MCF 10A (cell line): ENCODE data around the gene SLC49A3. TPM values are rescaled to one million over a fixed set of nuclear protein-coding genes. Genes with fewer than 3 reads are reported as not detected.
"Not testable (repeated sequence)": the region's sequence is repeated elsewhere in the genome, so short reads cannot be mapped to it uniquely, and the experiment has no call there.

Source experiments
- BruUV-seq: library from RNA; stranded (reverse); fragments of 400-500 nt; replicated peaks from 2 replicates; lab custom pipeline; 2021; lab: Mats Ljungman, UMichigan
- CTCF ChIA-PET: fragments of 300-600 bp; sonication (Branson Sonifier 250); formaldehyde crosslinking; extraction: SDS; loops from one replicate; lab custom pipeline; 2021; ENCODE audit warnings: antibody characterized with exemption, inconsistent platforms; lab: Yijun Ruan, JAX
- POLR2A ChIA-PET: fragments of 300-600, 350-650 bp; sonication (Branson Sonifier 250); formaldehyde crosslinking; extraction: SDS; loops from one replicate; lab custom pipeline; 2020; ENCODE audit warnings: antibody characterized with exemption, inconsistent platforms; lab: Yijun Ruan, JAX
- DNase-seq: peaks from one replicate; pipeline ENCODE4 v3.0.0-alpha.2; 2018; ENCODE audit not compliant: unreplicated experiment
- H3K27ac Mint-ChIP-seq: one replicate; pipeline ENCODE4 v1.8.0; 2022; ENCODE audit warnings: mild to moderate bottlenecking, low read depth, mixed read lengths; ENCODE audit not compliant: unreplicated experiment
- H3K27me3 Mint-ChIP-seq: one replicate; pipeline ENCODE4 v1.8.0; 2022; ENCODE audit warnings: mixed read lengths; ENCODE audit not compliant: insufficient read depth, unreplicated experiment
- H3K36me3 Mint-ChIP-seq: one replicate; pipeline ENCODE4 v1.8.0; 2022; ENCODE audit warnings: mild to moderate bottlenecking, moderate library complexity, mixed read lengths; ENCODE audit not compliant: insufficient read depth, unreplicated experiment
- H3K4me1 Mint-ChIP-seq: one replicate; pipeline ENCODE4 v1.8.0; 2022; ENCODE audit warnings: mixed read lengths; ENCODE audit not compliant: insufficient read depth, unreplicated experiment
- H3K4me3 Mint-ChIP-seq: one replicate; pipeline ENCODE4 v1.8.0; 2022; ENCODE audit warnings: mild to moderate bottlenecking, moderate library complexity, mixed read lengths; ENCODE audit not compliant: unreplicated experiment
- H3K9me3 Mint-ChIP-seq: one replicate; pipeline ENCODE4 v1.8.0; 2022; ENCODE audit warnings: mixed read lengths; ENCODE audit not compliant: unreplicated experiment
- intact Hi-C: fragments of 100-400 bp; cut with micrococcal nuclease; formaldehyde crosslinking; loops from 2 replicates; pipeline ENCODE4 v1.14.1; 2022
- total RNA-seq: library from RNA; stranded (reverse); gene quantifications from 2 replicates; pipeline ENCODE4 v1.2.3, GENCODE V29; 2022
- TF ChIP-seq, protein P1 (sequence below): fragments of 200-600 bp; IDR thresholded peaks from one replicate; pipeline ENCODE4 v1.8.0; 2022; ENCODE audit warnings: antibody characterized with exemption, mild to moderate bottlenecking; ENCODE audit not compliant: unreplicated experiment

The SLC49A3 gene
- total RNA-seq, 1 experiment from 2014 or later, result not detected

DNA sequence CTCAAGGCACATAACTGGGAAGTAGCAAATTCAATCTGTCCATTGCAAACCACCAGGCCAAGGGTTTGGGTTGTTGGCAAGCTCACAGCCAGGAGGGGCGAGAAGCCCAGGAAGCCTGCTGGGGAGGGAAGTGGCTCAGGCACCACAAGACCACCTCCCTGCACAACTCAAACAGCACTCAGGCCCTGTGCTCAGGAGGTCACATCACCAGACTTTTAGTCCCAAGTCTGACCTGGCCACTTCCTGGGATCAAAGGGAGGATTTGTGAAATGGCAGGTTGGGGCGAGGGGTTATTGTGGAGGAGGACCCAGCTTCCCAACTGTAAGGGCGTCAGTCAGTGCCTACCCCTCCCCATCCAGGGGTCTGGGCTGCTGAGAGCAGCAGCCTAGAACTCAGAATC is 17.2 kb downstream of the SLC49A3 start:
- TF ChIP-seq, protein P1, sequence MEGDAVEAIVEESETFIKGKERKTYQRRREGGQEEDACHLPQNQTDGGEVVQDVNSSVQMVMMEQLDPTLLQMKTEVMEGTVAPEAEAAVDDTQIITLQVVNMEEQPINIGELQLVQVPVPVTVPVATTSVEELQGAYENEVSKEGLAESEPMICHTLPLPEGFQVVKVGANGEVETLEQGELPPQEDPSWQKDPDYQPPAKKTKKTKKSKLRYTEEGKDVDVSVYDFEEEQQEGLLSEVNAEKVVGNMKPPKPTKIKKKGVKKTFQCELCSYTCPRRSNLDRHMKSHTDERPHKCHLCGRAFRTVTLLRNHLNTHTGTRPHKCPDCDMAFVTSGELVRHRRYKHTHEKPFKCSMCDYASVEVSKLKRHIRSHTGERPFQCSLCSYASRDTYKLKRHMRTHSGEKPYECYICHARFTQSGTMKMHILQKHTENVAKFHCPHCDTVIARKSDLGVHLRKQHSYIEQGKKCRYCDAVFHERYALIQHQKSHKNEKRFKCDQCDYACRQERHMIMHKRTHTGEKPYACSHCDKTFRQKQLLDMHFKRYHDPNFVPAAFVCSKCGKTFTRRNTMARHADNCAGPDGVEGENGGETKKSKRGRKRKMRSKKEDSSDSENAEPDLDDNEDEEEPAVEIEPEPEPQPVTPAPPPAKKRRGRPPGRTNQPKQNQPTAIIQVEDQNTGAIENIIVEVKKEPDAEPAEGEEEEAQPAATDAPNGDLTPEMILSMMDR, result no peak
- Mint-ChIP-seq H3K9me3 (no peaks in the 10 kb centered on the region), H3K36me3 (peaks cover 40% of the 10 kb centered on the region), H3K27ac (no peak overlapping the region), H3K4me1 (peaks cover 6% of the 10 kb centered on the region), H3K4me3 (no peak overlapping the region), H3K27me3 (no peaks in the 10 kb centered on the region)
- no peak for DNase-seq
- no TSS peak for BruUV-seq
- CTCF ChIA-PET, result interaction anchor here (0.6 kb wide), 1 partner anchor 160 kb away, joined by 3 read pairs; no protein-coding TSS in a partner anchor
- intact Hi-C loops, result loop anchor here (10.0 kb wide), 1 partner anchor 197 kb away; no protein-coding TSS in a partner anchor
- POLR2A ChIA-PET, result interaction anchor here (0.6 to 0.9 kb wide), 4 partner anchors 16 to 316 kb away, joined by 3 to 4 read pairs (median 3); no protein-coding TSS in a partner anchor

DNA sequence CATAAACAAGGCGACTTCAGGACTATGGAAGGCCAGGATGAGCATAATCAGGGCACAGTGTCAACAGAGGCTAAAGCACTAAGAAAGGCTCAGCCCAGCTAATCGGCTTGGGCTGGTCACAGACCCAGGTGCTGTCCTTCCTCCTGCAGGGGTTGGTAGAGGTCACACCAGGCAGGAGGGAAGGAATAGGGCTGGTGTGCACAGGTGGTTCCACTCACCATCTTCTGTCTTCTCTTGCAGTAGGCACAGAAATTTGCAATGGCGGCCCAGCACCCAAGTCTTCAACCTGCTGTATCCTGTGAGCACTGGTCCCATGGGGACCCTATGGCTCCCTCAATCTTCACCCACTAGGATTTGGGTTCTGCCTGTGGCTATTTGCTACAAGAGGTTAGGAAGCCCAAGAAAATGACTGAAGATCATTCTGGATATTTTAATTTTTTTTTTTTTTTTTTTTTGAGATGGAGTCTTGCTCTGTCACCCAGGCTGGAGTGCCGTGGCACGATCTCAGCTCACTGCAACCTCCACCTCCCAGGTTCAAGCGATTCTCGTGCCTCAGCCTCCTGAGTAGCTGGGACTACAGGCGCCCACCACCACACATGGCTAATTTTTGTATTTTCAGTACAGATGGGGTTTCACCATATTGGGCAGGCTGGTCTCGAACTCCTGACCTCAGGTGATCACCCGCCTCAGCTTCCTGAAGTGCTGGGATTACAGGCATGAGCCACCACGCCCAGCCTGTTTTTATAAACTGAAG is 19.0 kb downstream of the SLC49A3 start:
- H3K4me3 Mint-ChIP-seq, BruUV-seq, H3K27me3 Mint-ChIP-seq, H3K9me3 Mint-ChIP-seq, POLR2A ChIA-PET, H3K4me1 Mint-ChIP-seq, H3K27ac Mint-ChIP-seq, DNase-seq: not testable (repeated sequence)
- peaks cover 36% of the 10 kb centered on the region for H3K36me3 Mint-ChIP-seq
- CTCF ChIA-PET, result interaction anchor here (0.7 kb wide), 1 partner anchor 69 kb away, joined by 3 read pairs; no protein-coding TSS in a partner anchor
- intact Hi-C loops, result loop anchor here (10.0 kb wide), 1 partner anchor 195 kb away; no protein-coding TSS in a partner anchor

DNA sequence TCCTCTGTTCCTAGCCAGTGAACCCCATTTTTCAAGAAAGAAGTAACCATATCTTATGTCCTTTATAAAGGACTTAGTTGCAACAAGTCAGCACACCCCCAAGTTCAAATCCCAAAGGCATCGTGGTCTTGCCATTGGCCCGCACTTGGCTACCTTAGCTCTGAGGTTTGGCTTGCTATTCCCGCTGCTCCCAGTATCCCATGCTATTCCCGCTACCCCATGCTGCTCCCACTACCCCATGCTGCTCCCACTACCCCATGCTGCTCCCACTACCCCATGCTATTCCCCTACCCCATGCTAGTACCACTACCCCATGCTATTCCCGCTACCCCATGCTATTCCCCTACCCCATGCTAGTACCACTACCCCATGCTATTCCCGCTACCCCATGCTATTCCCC is 20.7 kb downstream of the SLC49A3 start:
- DNase-seq, H3K4me1 Mint-ChIP-seq, H3K27ac Mint-ChIP-seq, H3K27me3 Mint-ChIP-seq, CTCF ChIA-PET, H3K4me3 Mint-ChIP-seq, POLR2A ChIA-PET, intact Hi-C loops, H3K9me3 Mint-ChIP-seq, BruUV-seq: not testable (repeated sequence)
- peaks cover 28% of the 10 kb centered on the region for H3K36me3 Mint-ChIP-seq

DNA sequence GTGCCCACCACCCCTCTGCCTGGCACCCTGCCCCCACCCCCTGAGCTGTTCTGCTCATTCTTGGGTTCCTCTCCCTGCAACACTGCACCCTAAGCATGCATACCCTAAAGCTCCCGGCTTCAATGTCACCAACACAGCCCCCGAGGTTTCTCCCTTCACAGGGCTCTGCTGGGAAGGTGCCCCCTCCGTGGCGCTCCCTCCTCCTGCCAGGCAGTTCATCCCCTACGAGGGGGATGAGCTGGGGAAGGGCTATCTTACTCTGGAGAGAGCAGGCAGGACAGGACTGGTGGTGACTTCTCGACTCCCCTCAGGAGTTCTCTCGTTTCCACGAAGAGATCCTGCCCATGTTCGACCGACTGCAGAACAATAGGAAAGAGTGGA is 21.4 kb downstream of the SLC49A3 start:
- Mint-ChIP-seq H3K27ac (no peak overlapping the region), H3K4me3 (no peak overlapping the region), H3K27me3 (no peaks in the 10 kb centered on the region), H3K36me3 (peaks cover 21% of the 10 kb centered on the region), H3K4me1 (no peaks in the 10 kb centered on the region), H3K9me3 (no peaks in the 10 kb centered on the region)
- ChIA-PET POLR2A (no interaction called here), CTCF (interaction anchor here (0.5 to 0.6 kb wide), 2 partner anchors 186 to 213 kb away, joined by 3 read pairs; no protein-coding TSS in a partner anchor)
- no TSS peak for BruUV-seq
- DNase-seq, result no peak
- TF ChIP-seq, protein P1, result no peak
- intact Hi-C loops, result no loop called here
